ENCODE measurements around the gene EXOSC1.
A peak's percentile ranks its signal among the peaks of the same experiment; 100 is the strongest.
"Not testable (repeated sequence)": the region's sequence is repeated elsewhere in the genome, so short reads cannot be mapped to it uniquely, and the experiment has no call there.

EXOSC1 gene

GRCh38 chr10:97407952-97408248, 37.9 kb downstream of the EXOSC1 start:
- Histone ChIP-seq H3K4me3 (ENCODE audit: low read length) (no peak overlapping the region), H3K27me3 (ENCODE audit: low read depth, low read length) (no peaks in the 10 kb centered on the region), H3K79me2 (ENCODE audit: low read length) (no peaks in the 10 kb centered on the region), H3K4me1 (ENCODE audit: low read length) (peaks cover 3% of the 10 kb centered on the region; the same call in 1 of the 2 replicates), H3K27ac (ENCODE audit: low read length) (no peak overlapping the region), H4K20me1 (ENCODE audit: insufficient read depth, low read length) (no peaks in the 10 kb centered on the region), H2AFZ (ENCODE audit: low read depth, low read length) (peak overlapping the region; percentile 97), H3K9me3 (ENCODE audit: insufficient read depth, low read length) (no peaks in the 10 kb centered on the region), H3K4me2 (ENCODE audit: low read length) (peak overlapping the region; percentile 88), H3K36me3 (replicated peaks; ENCODE audit: low read depth, low read length) (no peaks in the 10 kb centered on the region), H3K9ac (ENCODE audit: low read length) (no peak overlapping the region)
- TF ChIP-seq CTCF (IDR thresholded peaks at IDR 0.05; ENCODE audit: low read depth, low read length) (no peak), EZH2phosphoT487 (IDR thresholded peaks at IDR 0.05; ENCODE audit: low read depth) (no peak)

GRCh38 chr10:97407211-97407951, 38.4 kb downstream of the EXOSC1 start:
- Histone ChIP-seq H3K27me3 (ENCODE audit: low read depth, low read length) (no peaks in the 10 kb centered on the region), H2AFZ (ENCODE audit: low read depth, low read length) (peak overlapping the region; percentile 97), H3K4me1 (ENCODE audit: low read length) (peaks cover 3% of the 10 kb centered on the region; the same call in 1 of the 2 replicates), H4K20me1 (ENCODE audit: insufficient read depth, low read length) (no peaks in the 10 kb centered on the region), H3K4me3 (ENCODE audit: low read length) (peak overlapping the region; percentile 78), H3K36me3 (replicated peaks; ENCODE audit: low read depth, low read length) (no peaks in the 10 kb centered on the region), H3K79me2 (ENCODE audit: low read length) (no peaks in the 10 kb centered on the region), H3K27ac (ENCODE audit: low read length) (no peak overlapping the region), H3K9me3 (ENCODE audit: insufficient read depth, low read length) (no peaks in the 10 kb centered on the region), H3K9ac (ENCODE audit: low read length) (peak overlapping the region; percentile 20; the same call in 1 of the 2 replicates), H3K4me2 (ENCODE audit: low read length) (peak overlapping the region; percentile 88)
- no peak for TF ChIP-seq EZH2phosphoT487 (IDR thresholded peaks at IDR 0.05; ENCODE audit: low read depth)
- TF ChIP-seq CTCF (IDR thresholded peaks at IDR 0.05; ENCODE audit: low read depth, low read length) = peak; percentile 70

- H3K4me1 ChIP-seq (ENCODE audit: low read length); H3K27me3 ChIP-seq (ENCODE audit: low read depth, low read length); H3K9me3 ChIP-seq (ENCODE audit: insufficient read depth, low read length); H3K9ac ChIP-seq (ENCODE audit: low read length); H3K79me2 ChIP-seq (ENCODE audit: low read length); H3K36me3 ChIP-seq (replicated peaks; ENCODE audit: low read depth, low read length); H4K20me1 ChIP-seq (ENCODE audit: insufficient read depth, low read length); H3K27ac ChIP-seq (ENCODE audit: low read length): not testable (repeated sequence)
- Histone ChIP-seq H2AFZ (ENCODE audit: low read depth, low read length) (peak overlapping the region; percentile 30; the same call in 1 of the 2 replicates), H3K4me2 (ENCODE audit: low read length) (peak overlapping the region; percentile 88), H3K4me3 (ENCODE audit: low read length) (peak overlapping the region; percentile 37; the same call in 1 of the 2 replicates)
Observed at GRCh38 chr10:97406483-97406882, 39.3 kb downstream of the EXOSC1 start.

- TF ChIP-seq EZH2phosphoT487 (IDR thresholded peaks at IDR 0.05; ENCODE audit: low read depth) = no peak
- TF ChIP-seq CTCF (IDR thresholded peaks at IDR 0.05; ENCODE audit: low read depth, low read length) = no peak
- H3K4me2 ChIP-seq (ENCODE audit: low read length) = no peak overlapping the region
- no peaks in the 10 kb centered on the region for H3K36me3 ChIP-seq (replicated peaks; ENCODE audit: low read depth, low read length)
Observed at GRCh38 chr10:97406064-97406463, 39.7 kb downstream of the EXOSC1 start.

More at GRCh38 chr10:97406064-97406463, 39.7 kb downstream of the EXOSC1 start:
- Histone ChIP-seq H3K79me2 (ENCODE audit: low read length) (peaks cover under 1% of the 10 kb centered on the region; the same call in 1 of the 2 replicates), H3K27me3 (ENCODE audit: low read depth, low read length) (no peaks in the 10 kb centered on the region), H3K4me3 (ENCODE audit: low read length) (no peak overlapping the region), H3K27ac (ENCODE audit: low read length) (no peak overlapping the region), H4K20me1 (ENCODE audit: insufficient read depth, low read length) (no peaks in the 10 kb centered on the region), H3K4me1 (ENCODE audit: low read length) (peaks cover 3% of the 10 kb centered on the region; the same call in 1 of the 2 replicates), H3K9ac (ENCODE audit: low read length) (no peak overlapping the region), H3K9me3 (ENCODE audit: insufficient read depth, low read length) (no peaks in the 10 kb centered on the region), H2AFZ (ENCODE audit: low read depth, low read length) (no peak overlapping the region)
